ENCODE results near the gene SLC25A17.

DNA sequence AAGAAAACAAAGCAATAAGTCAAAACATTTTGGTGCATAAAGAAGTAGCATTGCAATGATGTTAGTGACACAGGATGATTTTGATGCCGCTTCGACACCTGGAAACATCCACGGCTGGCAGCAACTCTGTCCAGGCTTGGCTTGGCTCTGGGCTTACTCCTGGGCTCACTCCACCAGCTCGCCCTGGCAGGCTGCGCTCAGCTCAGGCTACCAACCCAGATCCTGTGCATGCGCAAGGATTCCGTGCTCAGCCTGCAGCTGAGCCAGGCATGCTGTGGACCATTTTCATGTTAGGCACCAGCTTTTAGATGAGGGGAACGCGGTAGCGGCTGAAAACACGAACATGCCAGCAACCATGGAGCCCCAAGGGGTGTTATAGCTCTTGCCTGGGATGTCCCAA, 66.0 kb downstream of the SLC25A17 start:
- TF ChIP-seq POLR2A (IDR thresholded peaks at IDR 0.05) (no peak), CTCF (IDR thresholded peaks at IDR 0.05) (no peak)
